Activated CD4-positive, alpha-beta memory T cell treated with anti-CD3 and anti-CD28 coated beads for 36 hours (primary cell): Measurements from ENCODE around the gene EML1. TPM values are rescaled to one million over a fixed set of nuclear protein-coding genes. Genes with fewer than 3 reads are reported as not detected.
"Not testable (repeated sequence)": the region's sequence is repeated elsewhere in the genome, so short reads cannot be mapped to it uniquely, and the experiment has no call there.

Source experiments
- CTCF ChIA-PET: fragments of 350-600 bp; sonication (Branson Sonifier 250); formaldehyde crosslinking; loops from one replicate; lab custom pipeline; 2021; ENCODE audit warnings: antibody characterized with exemption, inconsistent platforms; lab: Charles Lee
- POLR2A ChIA-PET: fragments of 350-600 bp; sonication (Branson Sonifier 250); formaldehyde crosslinking; loops from one replicate; lab custom pipeline; 2021; ENCODE audit warnings: antibody characterized with exemption; lab: Charles Lee
- DNase-seq: peaks from one replicate; pipeline ENCODE4 v3.0.0-alpha.2; 2020
- H3K27ac Mint-ChIP-seq: one replicate; pipeline ENCODE4 v1.8.0; 2021; ENCODE audit warnings: mixed read lengths
- H3K27me3 Mint-ChIP-seq: one replicate; pipeline ENCODE4 v1.8.0; 2021; ENCODE audit warnings: mixed read lengths
- H3K36me3 Mint-ChIP-seq: one replicate; pipeline ENCODE4 v1.8.0; 2021; ENCODE audit warnings: mixed read lengths
- H3K4me1 Mint-ChIP-seq: one replicate; pipeline ENCODE4 v1.8.0; 2021; ENCODE audit warnings: low read depth, mixed read lengths
- H3K4me3 Mint-ChIP-seq: one replicate; pipeline ENCODE4 v1.8.0; 2021; ENCODE audit warnings: mild to moderate bottlenecking, mixed read lengths
- H3K9me3 Mint-ChIP-seq: one replicate; pipeline ENCODE4 v1.8.0; 2021; ENCODE audit warnings: mixed read lengths
- intact Hi-C: fragments of 100-400 bp; cut with micrococcal nuclease; formaldehyde crosslinking; loops from one replicate; pipeline ENCODE4 v1.15.1; 2023
- total RNA-seq, 2 experiments: library from RNA; stranded (reverse); gene quantifications; one replicate each; pipeline ENCODE4 v1.2.3, GENCODE V29; 2021

Gene EML1
- total RNA-seq, 2 experiments from 2014 or later: 1.5 to 1.9 TPM

- no peaks in the 10 kb centered on the region for H3K9me3 Mint-ChIP-seq
- POLR2A ChIA-PET: no interaction called here
- peaks cover 16% of the 10 kb centered on the region for H3K4me1 Mint-ChIP-seq
- intact Hi-C loops: no loop called here
- H3K36me3 Mint-ChIP-seq: no peaks in the 10 kb centered on the region
- CTCF ChIA-PET: no interaction called here
- H3K27ac Mint-ChIP-seq: no peak overlapping the region
- H3K4me3 Mint-ChIP-seq: no peak overlapping the region
- no peak for DNase-seq
- peaks cover 15% of the 10 kb centered on the region for H3K27me3 Mint-ChIP-seq
Observed at GRCh38 chr14:99944241-99944651, 151.0 kb downstream of the EML1 start.

- no peaks in the 10 kb centered on the region for H3K36me3 Mint-ChIP-seq
- intact Hi-C loops: loop anchor here (2.0 kb wide), 1 partner anchor 15 kb away; no protein-coding TSS in a partner anchor
- peaks cover 19% of the 10 kb centered on the region for H3K4me1 Mint-ChIP-seq
- H3K27me3 Mint-ChIP-seq: peaks cover 19% of the 10 kb centered on the region
- ChIA-PET POLR2A (no interaction called here), CTCF (interaction anchor here (0.6 to 1.9 kb wide), 17 partner anchors 9 to 482 kb away, joined by 3 to 6 read pairs (median 4); no protein-coding TSS in a partner anchor)
- no peaks in the 10 kb centered on the region for H3K9me3 Mint-ChIP-seq
- H3K4me3 Mint-ChIP-seq: no peak overlapping the region
- no peak overlapping the region for H3K27ac Mint-ChIP-seq
- peak; percentile 28 for DNase-seq
Observed at GRCh38 chr14:99945732-99946651, 152.8 kb downstream of the EML1 start.

GRCh38 chr14:99946652-99947489 lies 153.7 kb downstream of the EML1 start:
- CTCF ChIA-PET: interaction anchor here (0.6 to 1.9 kb wide), 33 partner anchors 8 to 455 kb away, joined by 3 to 6 read pairs (median 3); no protein-coding TSS in a partner anchor
- intact Hi-C loops: loop anchor here (2.0 kb wide), 1 partner anchor 16 kb away; no protein-coding TSS in a partner anchor
- peak overlapping the region; percentile 5 for H3K4me3 Mint-ChIP-seq
- POLR2A ChIA-PET: no interaction called here
- DNase-seq: peak; percentile 68
- peaks cover 19% of the 10 kb centered on the region for H3K4me1 Mint-ChIP-seq
- no peak overlapping the region for H3K27ac Mint-ChIP-seq
- H3K27me3 Mint-ChIP-seq: peaks cover 19% of the 10 kb centered on the region
- H3K9me3 Mint-ChIP-seq: no peaks in the 10 kb centered on the region
- no peaks in the 10 kb centered on the region for H3K36me3 Mint-ChIP-seq

DNA sequence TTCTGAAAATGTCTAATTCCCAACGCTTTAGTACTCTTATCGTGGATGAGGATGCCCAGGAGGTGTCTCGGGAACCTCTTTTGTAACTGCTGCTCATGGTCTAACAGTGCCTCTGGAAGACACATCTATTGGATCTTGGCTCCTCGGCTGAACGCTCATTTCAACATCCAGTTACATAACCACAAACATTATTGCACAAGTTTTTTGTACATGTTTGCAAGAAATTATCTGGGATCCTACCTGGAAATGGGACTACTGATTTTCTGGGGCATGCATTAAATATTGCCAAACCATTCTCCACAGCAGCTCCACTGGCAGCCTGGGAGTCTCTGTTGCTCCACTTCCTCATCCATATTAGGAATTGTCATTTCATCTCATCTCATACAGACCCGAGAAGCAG lies 154.5 kb downstream of the EML1 start:
- H3K27ac Mint-ChIP-seq: no peak overlapping the region
- ChIA-PET POLR2A (no interaction called here), CTCF (interaction anchor here (0.6 to 1.9 kb wide), 23 partner anchors 9 to 454 kb away, joined by 3 to 5 read pairs (median 3); no protein-coding TSS in a partner anchor)
- no peaks in the 10 kb centered on the region for H3K36me3 Mint-ChIP-seq
- H3K27me3 Mint-ChIP-seq: peaks cover 19% of the 10 kb centered on the region
- intact Hi-C loops: loop anchor here (2.0 kb wide), 1 partner anchor 17 kb away; no protein-coding TSS in a partner anchor
- no peaks in the 10 kb centered on the region for H3K9me3 Mint-ChIP-seq
- H3K4me1 Mint-ChIP-seq: peaks cover 19% of the 10 kb centered on the region
- no peak overlapping the region for H3K4me3 Mint-ChIP-seq
- DNase-seq: no peak

DNA sequence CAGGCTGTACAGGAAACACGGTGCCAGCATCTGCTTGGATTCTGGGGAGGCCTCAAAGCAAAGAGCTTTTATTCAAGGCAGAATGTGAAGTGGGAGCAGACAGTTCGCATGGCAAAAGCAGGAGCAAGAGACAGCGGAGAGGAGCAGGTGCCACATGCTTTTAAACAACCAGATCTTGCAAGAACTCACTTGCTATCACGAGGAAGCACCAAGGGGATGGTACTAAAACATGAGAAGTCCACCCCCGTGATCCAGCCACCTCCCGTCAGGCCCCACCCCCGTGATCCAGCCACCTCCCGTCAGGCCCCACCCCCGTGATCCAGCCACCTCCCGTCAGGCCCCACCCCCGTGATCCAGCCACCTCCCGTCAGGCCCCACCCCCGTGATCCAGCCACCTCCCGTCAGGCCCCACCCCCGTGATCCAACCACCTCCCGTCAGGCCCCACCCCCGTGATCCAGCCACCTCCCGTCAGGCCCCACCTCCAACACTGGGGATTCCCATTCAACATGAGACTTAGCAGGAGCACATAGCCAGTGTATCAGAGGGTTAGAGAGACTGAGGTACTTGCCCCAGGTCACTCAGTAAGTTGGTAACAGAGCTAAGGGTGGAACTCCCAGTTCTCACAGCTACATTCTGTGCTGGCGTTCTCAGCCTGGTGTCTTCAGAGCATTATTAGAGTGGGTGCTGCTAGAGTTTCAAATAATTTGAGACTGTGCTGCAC lies 156.0 kb downstream of the EML1 start:
- peak overlapping the region; percentile 36 for H3K4me3 Mint-ChIP-seq
- H3K9me3 Mint-ChIP-seq, POLR2A ChIA-PET, H3K36me3 Mint-ChIP-seq, CTCF ChIA-PET, intact Hi-C loops: not testable (repeated sequence)
- peaks cover 21% of the 10 kb centered on the region for H3K27me3 Mint-ChIP-seq
- peak; percentile 69 for DNase-seq
- H3K4me1 Mint-ChIP-seq: peaks cover 19% of the 10 kb centered on the region
- peak overlapping the region; percentile 49 for H3K27ac Mint-ChIP-seq

- Mint-ChIP-seq H3K9me3 (no peaks in the 10 kb centered on the region), H3K27ac (no peak overlapping the region), H3K4me1 (peaks cover 19% of the 10 kb centered on the region), H3K4me3 (no peak overlapping the region), H3K36me3 (no peaks in the 10 kb centered on the region), H3K27me3 (peaks cover 23% of the 10 kb centered on the region)
- intact Hi-C loops: no loop called here
- no peak for DNase-seq
- ChIA-PET POLR2A (no interaction called here), CTCF (no interaction called here)
Observed at GRCh38 chr14:99950181-99950580, 157.0 kb downstream of the EML1 start.

DNA sequence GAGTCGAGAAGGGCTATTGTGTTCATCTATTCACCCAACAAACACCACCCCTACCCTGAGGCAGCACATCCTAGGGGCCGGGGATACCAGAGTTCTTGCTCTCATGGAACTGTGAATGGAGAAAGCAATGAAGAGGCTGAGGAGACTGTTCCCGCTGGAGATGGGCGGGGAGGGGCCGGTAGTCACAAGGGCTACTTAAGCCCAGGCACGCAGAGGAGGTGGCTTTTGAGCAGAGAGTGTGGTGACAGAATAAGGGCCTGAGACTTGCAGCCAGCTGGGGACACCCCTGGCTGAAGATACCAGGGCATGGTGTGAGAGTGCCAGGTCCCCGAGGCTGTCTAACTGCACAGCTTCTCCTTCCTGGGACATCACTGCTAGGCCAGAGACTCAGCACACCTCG lies 157.9 kb downstream of the EML1 start:
- intact Hi-C loops: no loop called here
- H3K9me3 Mint-ChIP-seq: no peaks in the 10 kb centered on the region
- ChIA-PET POLR2A (no interaction called here), CTCF (no interaction called here)
- peaks cover 18% of the 10 kb centered on the region for H3K4me1 Mint-ChIP-seq
- H3K27me3 Mint-ChIP-seq: peaks cover 22% of the 10 kb centered on the region
- DNase-seq: no peak
- no peak overlapping the region for H3K27ac Mint-ChIP-seq
- no peaks in the 10 kb centered on the region for H3K36me3 Mint-ChIP-seq
- no peak overlapping the region for H3K4me3 Mint-ChIP-seq

DNA sequence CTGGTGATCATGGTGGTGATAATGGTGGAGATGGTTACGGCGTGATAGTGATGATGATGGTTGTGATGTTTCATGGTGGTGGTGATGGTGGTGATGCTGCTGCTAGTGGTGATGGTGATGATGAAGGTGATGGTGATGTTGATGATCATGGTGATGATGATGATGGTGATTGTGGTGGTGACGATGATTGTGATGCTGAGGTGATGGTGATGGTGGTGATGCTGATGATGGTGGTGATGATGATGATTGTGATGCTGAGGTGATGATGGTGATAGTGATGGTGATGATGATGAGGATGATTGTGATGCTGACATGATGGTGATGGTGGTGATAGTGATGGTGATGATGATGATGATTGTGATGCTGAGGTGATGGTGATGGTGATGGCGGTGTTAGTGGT lies 158.8 kb downstream of the EML1 start:
- H3K9me3 Mint-ChIP-seq: no peaks in the 10 kb centered on the region
- CTCF ChIA-PET: no interaction called here
- H3K4me1 Mint-ChIP-seq: peaks cover 10% of the 10 kb centered on the region
- POLR2A ChIA-PET: no interaction called here
- H3K27ac Mint-ChIP-seq: no peak overlapping the region
- no peak for DNase-seq
- intact Hi-C loops: no loop called here
- H3K36me3 Mint-ChIP-seq: no peaks in the 10 kb centered on the region
- peaks cover 15% of the 10 kb centered on the region for H3K27me3 Mint-ChIP-seq
- no peak overlapping the region for H3K4me3 Mint-ChIP-seq

GRCh38 chr14:99952453-99952852 lies 159.2 kb downstream of the EML1 start:
- no peak overlapping the region for H3K4me3 Mint-ChIP-seq

GRCh38 chr14:99955826-99956455 lies 162.7 kb downstream of the EML1 start:
- H3K36me3 Mint-ChIP-seq: no peaks in the 10 kb centered on the region
- CTCF ChIA-PET: interaction anchor here (0.6 kb wide), 1 partner anchor 79 kb away, joined by 3 read pairs; no protein-coding TSS in a partner anchor

More at GRCh38 chr14:99952453-99952852, 159.2 kb downstream of the EML1 start:
- Mint-ChIP-seq H3K36me3 (no peaks in the 10 kb centered on the region), H3K27me3 (peaks cover 15% of the 10 kb centered on the region), H3K4me1 (peaks cover 9% of the 10 kb centered on the region), H3K9me3 (no peaks in the 10 kb centered on the region), H3K27ac (no peak overlapping the region)
- POLR2A ChIA-PET: no interaction called here
- CTCF ChIA-PET: no interaction called here
- DNase-seq: no peak
- intact Hi-C loops: no loop called here

DNA sequence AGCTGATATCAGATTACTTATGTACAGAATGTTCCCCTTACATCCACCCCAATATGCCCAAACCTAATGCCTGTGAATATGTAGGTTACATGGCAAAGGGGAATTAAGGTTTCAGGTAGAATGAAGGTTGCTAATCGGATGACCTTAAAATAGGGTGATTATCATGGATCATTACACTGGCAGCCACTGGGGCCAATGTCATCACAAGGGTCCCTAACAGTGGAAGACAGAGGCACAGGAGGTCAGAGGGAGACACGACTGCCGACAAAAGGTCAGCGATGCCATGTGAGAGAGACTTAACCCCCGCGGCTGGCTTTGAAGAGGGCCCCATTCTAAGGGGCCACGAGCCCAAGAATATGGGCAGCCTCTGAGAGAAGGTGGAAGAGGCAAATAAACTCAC lies 165.2 kb downstream of the EML1 start:
- DNase-seq: no peak
- intact Hi-C loops: no loop called here
- H3K4me1 Mint-ChIP-seq: no peaks in the 10 kb centered on the region
- ChIA-PET POLR2A (no interaction called here), CTCF (interaction anchor here (1.0 kb wide), 1 partner anchor 11 kb away, joined by 4 read pairs; no protein-coding TSS in a partner anchor)
- H3K9me3 Mint-ChIP-seq: no peaks in the 10 kb centered on the region
- peaks cover 30% of the 10 kb centered on the region for H3K27me3 Mint-ChIP-seq
- H3K27ac Mint-ChIP-seq: no peak overlapping the region
- H3K4me3 Mint-ChIP-seq: no peak overlapping the region
- no peaks in the 10 kb centered on the region for H3K36me3 Mint-ChIP-seq

More at GRCh38 chr14:99955826-99956455, 162.7 kb downstream of the EML1 start:
- H3K4me3 Mint-ChIP-seq: no peak overlapping the region
- no peaks in the 10 kb centered on the region for H3K9me3 Mint-ChIP-seq
- DNase-seq: no peak
- H3K27me3 Mint-ChIP-seq: peaks cover 17% of the 10 kb centered on the region
- no peak overlapping the region for H3K27ac Mint-ChIP-seq
- intact Hi-C loops: no loop called here
- no peaks in the 10 kb centered on the region for H3K4me1 Mint-ChIP-seq
- POLR2A ChIA-PET: no interaction called here
